ENCODE measurements around the gene KIF2C.

KIF2C gene

GRCh38 chr1:44723064-44723463, 16.6 kb upstream of the KIF2C start:
- Histone ChIP-seq H3K4me3 (ENCODE audit: low read depth, low read length) (no peak overlapping the region), H3K4me1 (no peaks in the 10 kb centered on the region), H3K9me3 (no peaks in the 10 kb centered on the region), H3K36me3 (no peaks in the 10 kb centered on the region), H3K27me3 (no peaks in the 10 kb centered on the region)
- TF ChIP-seq, protein P1, sequence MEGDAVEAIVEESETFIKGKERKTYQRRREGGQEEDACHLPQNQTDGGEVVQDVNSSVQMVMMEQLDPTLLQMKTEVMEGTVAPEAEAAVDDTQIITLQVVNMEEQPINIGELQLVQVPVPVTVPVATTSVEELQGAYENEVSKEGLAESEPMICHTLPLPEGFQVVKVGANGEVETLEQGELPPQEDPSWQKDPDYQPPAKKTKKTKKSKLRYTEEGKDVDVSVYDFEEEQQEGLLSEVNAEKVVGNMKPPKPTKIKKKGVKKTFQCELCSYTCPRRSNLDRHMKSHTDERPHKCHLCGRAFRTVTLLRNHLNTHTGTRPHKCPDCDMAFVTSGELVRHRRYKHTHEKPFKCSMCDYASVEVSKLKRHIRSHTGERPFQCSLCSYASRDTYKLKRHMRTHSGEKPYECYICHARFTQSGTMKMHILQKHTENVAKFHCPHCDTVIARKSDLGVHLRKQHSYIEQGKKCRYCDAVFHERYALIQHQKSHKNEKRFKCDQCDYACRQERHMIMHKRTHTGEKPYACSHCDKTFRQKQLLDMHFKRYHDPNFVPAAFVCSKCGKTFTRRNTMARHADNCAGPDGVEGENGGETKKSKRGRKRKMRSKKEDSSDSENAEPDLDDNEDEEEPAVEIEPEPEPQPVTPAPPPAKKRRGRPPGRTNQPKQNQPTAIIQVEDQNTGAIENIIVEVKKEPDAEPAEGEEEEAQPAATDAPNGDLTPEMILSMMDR (IDR thresholded peaks at IDR 0.05; ENCODE audit: low read depth, low read length), result no peak
- no peak for DNase-seq

GRCh38 chr1:44723496-44724295, 15.9 kb upstream of the KIF2C start:
- no peaks in the 10 kb centered on the region for H3K36me3 ChIP-seq
- no peak for DNase-seq
- H3K27me3 ChIP-seq, result no peaks in the 10 kb centered on the region
- H3K4me1 ChIP-seq, result no peaks in the 10 kb centered on the region
- TF ChIP-seq, protein P1 (IDR thresholded peaks at IDR 0.05; ENCODE audit: low read depth, low read length), result no peak
- H3K9me3 ChIP-seq, result no peaks in the 10 kb centered on the region
- no peak overlapping the region for H3K4me3 ChIP-seq (ENCODE audit: low read depth, low read length)

- H3K27me3 ChIP-seq, result no peaks in the 10 kb centered on the region
- no peak for DNase-seq
- H3K4me1 ChIP-seq, result no peaks in the 10 kb centered on the region
- H3K9me3 ChIP-seq, result no peaks in the 10 kb centered on the region
- TF ChIP-seq, protein P1 (IDR thresholded peaks at IDR 0.05; ENCODE audit: low read depth, low read length), result no peak
- no peaks in the 10 kb centered on the region for H3K36me3 ChIP-seq
- H3K4me3 ChIP-seq (ENCODE audit: low read depth, low read length), result no peak overlapping the region
Observed at GRCh38 chr1:44724296-44724954, 15.2 kb upstream of the KIF2C start.

GRCh38 chr1:44724955-44725698, 14.5 kb upstream of the KIF2C start:
- TF ChIP-seq, protein P1 (IDR thresholded peaks at IDR 0.05; ENCODE audit: low read depth, low read length), result no peak
- DNase-seq, result no peak
- H3K4me1 ChIP-seq, result no peaks in the 10 kb centered on the region

DNA sequence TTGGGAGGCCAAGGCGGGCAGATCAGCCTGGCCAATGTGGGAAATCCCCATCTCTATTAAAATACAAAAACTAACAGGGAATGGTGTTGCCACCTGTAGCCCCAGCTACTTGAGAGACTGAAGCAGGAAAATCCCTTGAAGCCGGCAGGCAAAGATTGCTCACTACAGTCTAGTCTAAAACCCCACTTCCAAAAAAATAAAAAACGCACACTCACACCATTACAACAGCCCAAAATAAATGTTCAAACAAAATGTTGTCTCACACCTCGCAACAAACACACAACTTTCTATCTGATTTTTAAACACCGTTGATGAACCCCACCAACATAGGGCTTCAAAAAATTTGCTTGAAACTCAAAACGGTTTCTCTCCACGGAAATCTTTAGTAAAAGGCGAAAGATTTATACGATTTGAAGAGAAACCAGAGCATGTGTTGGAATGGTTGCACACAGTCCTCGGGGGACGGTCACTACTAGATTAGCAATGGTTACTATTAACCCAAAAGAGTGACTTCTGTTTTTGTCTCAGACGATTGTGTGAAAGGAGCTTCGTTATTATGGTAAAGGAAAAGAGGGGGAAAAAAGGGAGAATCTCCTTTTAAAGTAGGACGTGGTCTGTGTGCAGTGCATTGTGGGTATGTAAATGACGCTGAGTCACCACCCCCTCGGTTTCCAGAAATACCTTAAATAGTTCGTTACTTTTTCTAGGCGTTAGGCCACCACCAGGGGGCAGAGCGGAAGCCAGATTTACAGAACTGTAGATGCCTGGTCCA, 8.7 kb upstream of the KIF2C start, which contains the start of gene RNU5D-1:
Gene RNU5D-1 (minus strand): TSS at position 430 of the 772 bp plus-strand sequence.
- peak; percentile 88 for DNase-seq
- H3K36me3 ChIP-seq, result no peaks in the 10 kb centered on the region
- no peaks in the 10 kb centered on the region for H3K4me1 ChIP-seq
- no peak within 1 kb of the TSS for H3K4me3 ChIP-seq (ENCODE audit: low read depth, low read length)
- H3K9me3 ChIP-seq, result no peaks in the 10 kb centered on the region
- TF ChIP-seq, protein P1 (IDR thresholded peaks at IDR 0.05; ENCODE audit: low read depth, low read length), result peak; percentile 64
- no peaks in the 10 kb centered on the region for H3K27me3 ChIP-seq

More at GRCh38 chr1:44724955-44725698, 14.5 kb upstream of the KIF2C start:
- no peaks in the 10 kb centered on the region for H3K36me3 ChIP-seq
- no peak overlapping the region for H3K4me3 ChIP-seq (ENCODE audit: low read depth, low read length)
- no peaks in the 10 kb centered on the region for H3K27me3 ChIP-seq
- no peaks in the 10 kb centered on the region for H3K9me3 ChIP-seq
